Measurements from ENCODE around the gene KLHL17. TPM values are rescaled to one million over a fixed set of nuclear protein-coding genes. Genes with fewer than 3 reads are reported as not detected.

The KLHL17 gene
- 10 to 100 TPM; 35.3 to 35.4 TPM for total RNA-seq

DNA sequence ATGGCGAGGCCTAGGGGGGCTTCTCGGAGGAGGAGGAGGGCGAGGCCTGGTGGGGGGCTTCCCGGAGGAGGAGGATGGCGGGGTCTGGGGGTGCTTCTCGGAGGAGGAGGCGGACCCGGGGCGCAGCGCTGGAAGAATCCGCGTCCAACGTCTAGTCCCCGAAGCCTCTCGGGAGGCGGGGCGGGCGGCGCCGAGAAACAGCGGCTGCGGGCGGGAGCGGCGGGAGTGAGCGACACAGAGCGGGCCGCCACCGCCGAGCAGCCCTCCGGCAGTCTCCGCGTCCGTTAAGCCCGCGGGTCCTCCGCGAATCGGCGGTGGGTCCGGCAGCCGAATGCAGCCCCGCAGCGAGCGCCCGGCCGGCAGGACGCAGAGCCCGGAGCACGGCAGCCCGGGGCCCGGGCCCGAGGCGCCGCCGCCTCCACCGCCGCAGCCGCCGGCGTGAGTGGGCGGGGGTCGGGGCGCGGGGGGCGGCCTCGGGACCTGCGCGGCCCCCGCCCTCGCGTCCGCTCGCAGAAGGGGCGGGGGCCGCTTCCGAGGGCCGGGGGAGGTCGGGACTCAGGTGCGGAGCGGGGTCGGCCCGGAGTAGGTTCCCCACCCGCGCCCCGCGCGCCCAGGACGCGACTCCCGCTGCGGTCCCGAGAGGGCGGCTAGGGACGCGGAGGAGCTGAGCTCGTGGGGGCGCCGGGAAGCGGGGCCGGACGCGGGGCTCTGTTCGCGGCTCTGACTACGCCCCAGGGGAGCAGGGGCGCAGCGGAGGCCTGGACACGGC lies at the start of gene KLHL17:
Gene KLHL17, plus strand, starts transcription at position 222 of the 769 bp plus-strand sequence. Its CDS starts 110 bp downstream, at position 332.
- POLR2A ChIA-PET = no interaction called here
- Mint-ChIP-seq H3K4me3 (peak within 1 kb of the TSS; percentile 97), H3K9me3 (no peaks in the 10 kb centered on the region), H3K27me3 (no peaks in the 10 kb centered on the region), H3K27ac (peak within 1 kb of the TSS; percentile 81), H3K4me1 (peaks cover 12% of the 10 kb centered on the region), H3K36me3 (peaks cover 3% of the 10 kb centered on the region)
- ATAC-seq (ENCODE audit: low read depth) (peak; percentile 53), DNase-seq (peak; percentile 87)

DNA sequence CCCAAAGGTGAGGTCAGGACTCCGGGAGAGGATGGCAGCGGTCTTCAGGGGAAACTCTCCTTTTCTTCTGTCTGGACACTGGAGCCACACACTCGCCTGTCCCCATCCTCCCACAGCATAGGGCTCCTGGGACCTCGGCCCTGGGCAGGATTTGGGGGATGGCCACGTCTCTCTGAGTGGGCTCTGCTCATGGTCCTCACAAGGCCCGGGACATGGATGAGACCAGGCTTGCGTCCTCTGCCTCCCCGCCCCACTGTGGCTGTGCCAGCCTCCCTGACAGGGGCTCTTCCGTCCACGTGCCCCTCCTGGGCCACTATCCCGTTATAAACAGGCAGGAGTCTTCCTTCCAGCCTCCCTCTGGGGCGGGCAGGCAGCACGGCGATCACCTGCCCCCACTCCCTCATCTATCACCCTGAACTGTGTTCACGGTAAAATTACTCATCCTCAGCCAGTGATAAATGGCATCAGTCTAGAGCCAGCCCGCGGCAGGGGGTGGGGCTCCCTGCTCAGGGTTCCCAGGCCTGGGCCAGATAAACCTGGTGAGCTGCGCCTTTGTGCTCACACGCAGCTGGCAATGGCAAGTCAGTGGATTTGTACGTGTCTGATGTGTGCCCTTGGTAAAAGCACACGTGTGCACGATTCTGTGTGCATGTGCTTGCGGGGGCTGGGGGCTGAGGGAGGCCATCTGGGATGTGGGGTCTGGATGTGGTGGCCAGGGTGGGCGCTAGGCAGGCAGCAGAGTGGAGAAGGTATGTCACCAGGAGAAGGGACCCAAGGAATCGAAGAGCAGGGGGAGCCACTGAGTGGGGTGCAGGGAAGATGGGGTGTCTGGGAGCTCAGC lies 49.3 kb upstream of the KLHL17 start:
- Mint-ChIP-seq H3K36me3 (no peaks in the 10 kb centered on the region), H3K9me3 (peaks cover 1% of the 10 kb centered on the region), H3K4me1 (peaks cover 8% of the 10 kb centered on the region), H3K27me3 (peaks cover 49% of the 10 kb centered on the region), H3K4me3 (no peak overlapping the region), H3K27ac (no peak overlapping the region)
- POLR2A ChIA-PET = interaction anchor here (0.7 kb wide), 1 partner anchor 31 kb away, joined by 3 read pairs; no protein-coding TSS in a partner anchor
- ATAC-seq (ENCODE audit: low read depth) (no peak), DNase-seq (no peak)

GRCh38 chr1:911875-912739 lies 48.3 kb upstream of the KLHL17 start:
- H3K4me3 Mint-ChIP-seq = no peak overlapping the region
- DNase-seq (no peak), ATAC-seq (ENCODE audit: low read depth) (no peak)
- peaks cover 1% of the 10 kb centered on the region for H3K9me3 Mint-ChIP-seq
- peaks cover 39% of the 10 kb centered on the region for H3K27me3 Mint-ChIP-seq
- no peaks in the 10 kb centered on the region for H3K36me3 Mint-ChIP-seq
- POLR2A ChIA-PET = interaction anchor here (0.7 kb wide), 1 partner anchor 30 kb away, joined by 3 read pairs; no protein-coding TSS in a partner anchor
- H3K4me1 Mint-ChIP-seq = peaks cover 8% of the 10 kb centered on the region
- H3K27ac Mint-ChIP-seq = no peak overlapping the region

DNA sequence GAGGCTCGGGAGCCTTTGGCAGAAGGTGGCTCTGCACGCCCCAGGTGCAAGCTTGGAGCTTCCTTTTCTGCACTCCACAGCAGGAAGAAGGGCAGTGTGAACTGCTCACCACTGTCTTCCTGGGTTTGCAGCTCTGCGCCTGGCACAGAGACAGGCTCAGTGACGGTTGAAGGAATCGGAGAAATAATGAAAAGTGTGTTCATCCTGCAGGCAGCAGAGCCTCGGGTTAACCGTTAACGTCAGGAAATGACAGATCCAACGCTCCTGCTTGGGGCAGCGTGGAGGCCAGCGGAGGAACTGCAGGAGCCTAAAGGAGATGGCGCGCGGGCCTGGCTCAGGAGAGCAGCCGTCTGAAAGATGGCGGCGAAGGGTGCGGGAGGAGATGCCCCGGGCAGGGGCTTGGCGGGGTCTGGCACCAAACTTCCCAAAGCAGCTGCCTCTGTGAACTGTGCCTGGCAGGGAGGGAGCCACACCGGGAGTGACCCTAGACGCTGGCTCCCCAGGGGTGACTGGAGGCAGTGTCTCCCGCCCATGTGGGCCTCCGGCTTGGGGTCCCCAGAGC lies 47.6 kb upstream of the KLHL17 start:
- ATAC-seq (ENCODE audit: low read depth) (peak; percentile 46), DNase-seq (peak; percentile 30)
- H3K4me1 Mint-ChIP-seq = peaks cover 8% of the 10 kb centered on the region
- POLR2A ChIA-PET = no interaction called here
- H3K27ac Mint-ChIP-seq = no peak overlapping the region
- H3K9me3 Mint-ChIP-seq = peaks cover 1% of the 10 kb centered on the region
- no peak overlapping the region for H3K4me3 Mint-ChIP-seq
- H3K27me3 Mint-ChIP-seq = peaks cover 32% of the 10 kb centered on the region
- no peaks in the 10 kb centered on the region for H3K36me3 Mint-ChIP-seq

GRCh38 chr1:913491-914130 lies 46.8 kb upstream of the KLHL17 start:
- POLR2A ChIA-PET = no interaction called here
- Mint-ChIP-seq H3K36me3 (no peaks in the 10 kb centered on the region), H3K9me3 (no peaks in the 10 kb centered on the region), H3K27me3 (peaks cover 27% of the 10 kb centered on the region), H3K27ac (no peak overlapping the region), H3K4me3 (no peak overlapping the region), H3K4me1 (peaks cover 8% of the 10 kb centered on the region)
- no peak for DNase-seq
- no peak for ATAC-seq (ENCODE audit: low read depth)

DNA sequence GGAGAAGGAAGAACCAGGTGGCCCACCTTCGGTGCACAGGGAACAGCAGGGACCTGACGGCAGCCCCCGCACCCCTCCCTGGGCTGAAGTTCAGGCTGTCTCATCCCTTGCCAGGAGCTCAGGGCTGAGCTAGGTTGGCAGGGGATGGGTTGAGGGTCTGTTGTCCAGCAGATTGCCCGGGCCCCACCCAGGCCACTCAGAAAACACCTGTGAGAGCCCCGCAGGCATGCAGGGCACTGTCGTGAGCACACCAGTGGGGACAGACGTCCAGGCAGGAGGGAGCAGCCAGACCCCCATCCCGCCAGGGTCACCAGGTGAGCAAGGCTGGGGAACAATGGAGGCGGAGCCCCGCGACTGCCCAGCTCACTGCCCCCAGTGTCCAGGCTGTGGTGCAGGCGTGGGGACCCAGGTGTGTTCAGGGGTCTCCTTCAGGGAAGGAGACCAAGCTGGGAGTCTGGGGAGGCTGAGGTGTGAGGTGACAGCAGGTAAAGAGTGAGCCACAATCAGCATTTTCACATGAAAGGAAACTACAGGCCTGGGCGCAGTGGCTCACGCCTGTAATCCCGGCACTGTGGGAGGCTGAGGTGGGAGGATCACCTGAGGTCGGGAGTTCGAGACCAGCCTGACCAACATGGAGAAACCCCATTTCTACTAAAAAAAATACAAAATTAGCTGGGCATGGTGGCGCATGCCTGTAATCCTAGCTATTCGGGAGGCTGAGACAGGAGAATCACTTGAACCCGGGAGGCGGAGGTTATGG lies 46.1 kb upstream of the KLHL17 start:
- Mint-ChIP-seq H3K27me3 (peaks cover 27% of the 10 kb centered on the region), H3K4me1 (peaks cover 8% of the 10 kb centered on the region), H3K4me3 (no peak overlapping the region), H3K27ac (no peak overlapping the region), H3K36me3 (no peaks in the 10 kb centered on the region), H3K9me3 (no peaks in the 10 kb centered on the region)
- DNase-seq = no peak
- ATAC-seq (ENCODE audit: low read depth) = no peak
- POLR2A ChIA-PET = no interaction called here

DNA sequence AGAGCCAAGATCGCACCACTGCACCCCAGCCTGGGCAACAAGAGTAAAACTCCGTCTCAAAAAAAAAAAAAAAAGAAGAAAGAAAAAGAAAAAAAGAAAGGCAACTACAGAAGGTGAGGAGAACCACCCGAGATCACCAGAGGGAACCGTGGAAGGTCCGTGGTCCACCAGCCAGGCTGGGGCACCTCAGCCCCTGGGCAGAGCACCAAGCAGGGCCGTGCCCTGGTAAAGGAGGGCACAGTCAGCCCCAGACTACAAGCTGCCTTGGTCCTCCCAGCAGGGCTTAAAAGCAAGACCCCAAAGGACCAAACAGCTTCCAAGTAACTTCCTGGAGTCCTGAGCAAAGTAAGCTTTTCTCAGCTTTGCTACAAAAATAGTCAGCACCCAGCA lies 45.5 kb upstream of the KLHL17 start:
- Mint-ChIP-seq H3K4me1 (peaks cover 8% of the 10 kb centered on the region), H3K36me3 (no peaks in the 10 kb centered on the region), H3K9me3 (no peaks in the 10 kb centered on the region), H3K27me3 (peaks cover 27% of the 10 kb centered on the region), H3K27ac (no peak overlapping the region), H3K4me3 (no peak overlapping the region)
- POLR2A ChIA-PET = no interaction called here
- no peak for ATAC-seq (ENCODE audit: low read depth)
- DNase-seq = no peak

DNA sequence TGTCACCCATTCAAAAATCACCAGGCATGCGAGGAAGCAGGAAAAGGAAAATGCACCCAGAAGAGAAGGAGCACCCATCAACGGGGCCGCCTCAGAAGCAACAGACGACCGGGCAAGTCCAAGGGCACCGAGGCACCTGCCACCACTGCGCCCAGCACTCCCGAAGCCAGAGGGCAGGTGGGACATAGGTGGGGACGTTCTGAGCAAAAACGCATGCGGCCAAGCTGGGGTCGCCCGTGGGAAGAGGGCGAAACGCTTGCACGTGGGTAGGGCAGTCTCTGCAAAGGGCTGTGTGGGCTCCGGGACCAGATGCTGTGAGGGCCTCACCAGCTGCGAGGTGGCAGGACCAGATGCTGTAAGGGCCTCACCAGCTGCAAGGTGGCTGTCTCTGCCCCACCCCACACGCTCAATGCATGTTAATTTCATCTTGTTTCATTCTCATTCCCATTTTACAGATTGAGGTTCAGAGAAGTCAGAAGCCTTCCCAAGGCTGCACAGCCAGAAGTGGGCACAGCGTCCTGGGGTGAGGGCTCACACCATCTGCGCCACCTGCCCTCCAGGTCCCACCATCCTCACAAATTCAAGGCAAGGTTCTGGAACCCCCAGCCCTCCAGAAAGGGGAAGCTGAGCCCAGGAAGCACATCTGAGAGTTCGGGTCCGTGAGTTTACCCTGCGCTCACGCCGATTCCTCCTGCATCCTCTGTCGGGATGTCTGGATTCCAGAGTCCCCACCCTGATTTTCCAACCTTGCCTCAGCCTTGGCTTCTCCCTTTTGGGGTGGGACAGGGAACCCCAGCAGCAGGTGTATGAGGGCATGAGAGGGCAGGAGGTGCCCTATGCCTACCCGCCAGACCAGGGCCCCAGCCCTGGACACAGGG lies 44.9 kb upstream of the KLHL17 start:
- Mint-ChIP-seq H3K27me3 (peaks cover 30% of the 10 kb centered on the region), H3K9me3 (no peaks in the 10 kb centered on the region), H3K36me3 (no peaks in the 10 kb centered on the region), H3K4me3 (no peak overlapping the region), H3K4me1 (peaks cover 8% of the 10 kb centered on the region), H3K27ac (no peak overlapping the region)
- POLR2A ChIA-PET = no interaction called here
- DNase-seq (peak; percentile 28), ATAC-seq (ENCODE audit: low read depth) (no peak)

- POLR2A ChIA-PET = no interaction called here
- ATAC-seq (ENCODE audit: low read depth) (no peak), DNase-seq (no peak)
- H3K9me3 Mint-ChIP-seq = no peaks in the 10 kb centered on the region
- peaks cover 26% of the 10 kb centered on the region for H3K27me3 Mint-ChIP-seq
- H3K27ac Mint-ChIP-seq = no peak overlapping the region
- H3K4me1 Mint-ChIP-seq = peaks cover 9% of the 10 kb centered on the region
- no peak overlapping the region for H3K4me3 Mint-ChIP-seq
- no peaks in the 10 kb centered on the region for H3K36me3 Mint-ChIP-seq
These were observed 44.0 kb upstream of the KLHL17 start for GRCh38 chr1:916173-917075.

DNA sequence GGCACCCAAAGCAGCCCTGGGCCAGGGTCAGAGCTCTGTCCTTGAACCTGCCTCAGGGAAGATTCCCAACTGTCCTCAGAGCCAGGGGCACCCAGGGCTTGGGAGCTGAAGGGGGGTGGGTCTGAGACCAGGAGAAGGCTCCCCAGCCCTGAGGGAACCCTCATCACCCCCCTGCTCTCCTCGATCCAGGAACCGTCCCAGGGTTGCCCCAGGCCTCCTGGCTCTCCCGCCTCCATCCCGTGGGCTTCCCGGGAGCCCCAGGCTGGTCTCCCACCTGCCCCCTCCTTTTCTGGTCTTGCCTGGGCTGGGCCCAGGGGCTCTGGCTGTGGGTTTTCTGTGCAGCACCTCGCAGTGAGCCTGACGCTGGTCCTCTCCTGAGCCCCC lies 43.3 kb upstream of the KLHL17 start:
- H3K4me3 Mint-ChIP-seq = no peak overlapping the region
- no peak overlapping the region for H3K27ac Mint-ChIP-seq
- ATAC-seq (ENCODE audit: low read depth) (no peak), DNase-seq (no peak)
- H3K4me1 Mint-ChIP-seq = peaks cover 11% of the 10 kb centered on the region
- POLR2A ChIA-PET = no interaction called here
- H3K27me3 Mint-ChIP-seq = peaks cover 29% of the 10 kb centered on the region
- H3K36me3 Mint-ChIP-seq = no peaks in the 10 kb centered on the region
- no peaks in the 10 kb centered on the region for H3K9me3 Mint-ChIP-seq
